GM21381 (cell line): ENCODE data around the gene BARD1.
"Not testable (repeated sequence)": the region's sequence is repeated elsewhere in the genome, so short reads cannot be mapped to it uniquely, and the experiment has no call there.

Source experiments
- ATAC-seq: cut with Tn5 transposase; IDR thresholded peaks from one replicate; pipeline ENCODE4 v1.9.1; 2021; ENCODE audit warnings: mild to moderate bottlenecking, moderate library complexity; ENCODE audit not compliant: unreplicated experiment

The BARD1 gene

DNA sequence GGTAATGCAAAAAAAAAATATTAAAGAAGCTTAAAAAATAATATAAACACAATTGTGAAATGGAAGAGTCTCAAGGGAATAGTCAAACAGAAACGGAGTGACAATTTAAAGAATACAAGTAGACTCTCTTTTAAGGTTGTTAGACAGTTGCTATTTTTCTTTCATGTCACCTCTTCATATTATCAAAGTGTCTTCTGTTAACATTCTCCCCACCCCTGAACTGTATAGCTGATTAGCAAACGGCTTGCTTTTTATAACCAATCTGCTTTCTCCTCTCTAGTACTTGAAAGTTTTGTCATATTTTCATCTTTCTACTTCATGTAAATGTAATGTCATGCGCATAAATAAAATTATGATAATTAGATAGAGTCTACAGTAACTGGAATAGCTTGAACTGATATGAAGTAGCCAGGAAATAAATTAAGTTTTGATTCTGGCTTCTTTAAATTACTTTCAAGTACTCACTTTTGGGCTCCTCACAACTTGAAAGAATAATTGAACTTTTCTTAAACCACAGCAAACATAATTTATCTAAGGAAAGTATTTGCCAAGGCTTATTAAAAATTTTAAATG lies 37.0 kb downstream of the BARD1 start:
- ATAC-seq = no peak

DNA sequence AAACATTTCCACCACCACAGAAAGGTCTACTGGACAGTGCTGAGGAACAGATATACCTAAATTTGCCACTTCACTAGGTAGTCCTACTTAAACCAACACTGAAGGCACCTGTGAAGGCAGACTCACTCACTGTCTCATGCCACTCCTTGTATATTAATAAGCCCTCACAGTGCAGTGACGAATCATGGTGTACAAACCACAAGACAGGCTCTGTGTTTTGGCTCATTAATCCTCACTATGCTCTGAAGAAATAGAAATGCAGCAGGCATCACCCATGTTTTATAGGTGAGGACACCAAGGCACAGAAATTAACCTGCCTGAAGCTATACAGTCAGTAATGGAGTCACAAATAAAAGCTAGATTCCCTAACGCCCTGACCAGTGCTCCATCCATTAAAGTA lies 44.3 kb downstream of the BARD1 start:
- no peak for ATAC-seq

DNA sequence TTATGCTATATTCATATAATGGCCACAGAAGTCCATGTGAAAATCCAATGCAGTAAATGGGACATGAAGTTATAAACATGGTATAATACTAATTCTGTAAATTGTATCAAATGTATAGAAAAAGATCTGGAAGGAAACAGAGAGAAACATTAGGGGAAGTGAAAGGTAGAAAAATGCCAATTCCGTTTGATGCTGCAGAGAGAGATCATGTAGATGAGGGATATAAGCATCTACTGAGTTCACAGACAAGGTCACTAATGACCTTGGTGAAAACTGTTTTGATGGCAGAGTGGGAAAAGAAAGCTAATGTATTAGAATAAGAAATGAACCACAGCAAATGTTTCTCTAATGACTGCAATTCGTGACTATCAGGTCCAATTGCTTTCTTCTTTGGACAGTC lies 56.0 kb downstream of the BARD1 start:
- no peak for ATAC-seq

DNA sequence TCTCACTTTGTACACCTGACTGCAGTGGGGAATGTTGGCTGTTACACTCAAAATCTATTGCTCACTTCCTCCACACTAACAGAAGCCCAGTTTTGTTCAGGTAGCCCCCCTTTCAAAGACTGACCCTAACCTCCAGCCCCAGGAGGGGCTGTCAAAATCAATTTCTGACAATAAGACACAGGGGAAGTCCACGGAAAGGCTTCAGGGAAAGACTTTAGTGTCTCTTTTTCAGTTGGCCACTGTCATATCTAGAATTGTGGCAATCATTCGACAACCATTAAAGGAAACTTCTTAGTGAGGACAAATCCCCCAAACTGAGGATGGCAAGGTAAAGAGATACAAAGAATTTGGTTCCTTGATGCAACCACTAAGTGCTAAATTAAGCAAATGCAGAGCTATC lies 59.0 kb downstream of the BARD1 start:
- peak; percentile 32 for ATAC-seq

DNA sequence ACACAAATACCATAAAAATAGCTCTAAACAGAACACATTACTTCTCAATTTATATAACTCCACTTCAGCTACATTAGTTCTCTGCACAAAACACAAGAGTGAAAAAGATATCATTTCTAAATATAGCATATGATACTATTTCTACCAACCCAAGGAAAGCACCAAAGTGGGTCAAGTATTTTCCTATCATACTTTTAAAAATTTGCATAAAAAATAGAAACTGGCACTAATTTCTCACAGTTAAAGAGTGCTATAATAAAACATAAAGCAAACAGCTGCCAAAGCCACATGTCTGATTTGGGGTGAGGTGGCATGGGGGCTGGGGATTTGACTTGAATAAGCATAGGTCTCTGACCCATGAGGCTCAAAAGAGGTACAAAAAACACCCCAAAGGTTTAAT lies 61.5 kb downstream of the BARD1 start:
- peak; percentile 41 for ATAC-seq

DNA sequence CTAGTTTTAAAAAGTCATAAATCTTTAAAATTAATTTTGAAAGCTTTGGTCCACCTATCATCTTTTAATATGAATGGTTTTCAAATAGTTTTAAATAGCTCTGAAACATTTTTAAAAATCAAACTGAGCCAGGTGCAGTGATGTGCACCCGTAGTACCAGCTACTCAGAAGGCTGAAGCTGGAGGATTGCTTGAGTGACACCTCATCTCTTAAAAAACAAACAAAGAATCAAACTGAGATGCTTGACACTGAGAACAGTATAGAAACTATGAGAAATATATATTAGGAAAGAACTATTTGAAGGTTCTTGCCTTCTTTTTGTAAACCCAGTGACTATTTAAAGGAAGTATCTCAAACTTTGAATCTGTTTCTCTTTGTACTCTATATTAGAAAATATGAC lies 67.4 kb downstream of the BARD1 start:
- ATAC-seq = no peak

DNA sequence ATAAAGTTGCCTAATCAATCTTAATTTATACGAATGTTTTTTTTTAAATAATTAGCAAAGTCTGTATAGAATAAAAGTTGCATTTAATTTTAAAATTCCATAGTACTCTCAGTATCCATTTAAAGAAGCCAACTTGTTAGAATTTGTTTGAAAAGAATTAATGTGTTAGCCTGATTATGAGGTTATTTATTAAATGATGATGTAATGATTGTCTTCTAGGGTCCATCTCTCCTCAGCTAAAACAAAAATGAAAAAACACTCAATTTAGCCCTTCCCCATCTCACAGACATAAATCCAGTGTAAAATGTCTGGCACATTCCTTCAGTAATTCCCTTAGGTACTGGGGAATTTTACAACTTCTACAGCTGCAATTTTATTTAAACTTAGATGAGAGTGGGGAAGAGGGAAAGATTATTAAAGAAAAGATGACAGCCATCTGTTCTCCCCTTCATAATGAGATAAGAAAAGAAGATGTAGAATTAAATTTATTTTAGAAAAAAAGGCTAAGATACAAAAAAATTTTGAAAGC lies 68.6 kb downstream of the BARD1 start:
- no peak for ATAC-seq

DNA sequence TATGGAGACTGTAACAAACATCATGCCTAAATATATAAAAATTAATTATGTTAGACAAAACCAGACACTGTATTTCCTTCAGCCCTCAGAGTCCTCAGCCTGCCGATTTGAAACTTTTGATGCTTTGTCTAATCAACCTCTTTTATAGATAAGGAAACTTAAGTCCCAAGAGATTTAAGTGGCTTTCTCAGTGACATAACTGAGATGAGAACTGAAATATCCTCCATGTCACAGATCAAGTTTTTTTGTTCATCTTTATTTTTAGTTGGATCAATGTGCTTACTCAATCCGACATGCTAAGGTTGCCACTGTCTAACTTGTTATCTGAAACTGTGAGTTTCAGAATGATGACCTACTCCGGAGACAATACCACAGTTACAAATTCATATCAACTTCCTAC lies 72.3 kb downstream of the BARD1 start:
- peak; percentile 97 for ATAC-seq

DNA sequence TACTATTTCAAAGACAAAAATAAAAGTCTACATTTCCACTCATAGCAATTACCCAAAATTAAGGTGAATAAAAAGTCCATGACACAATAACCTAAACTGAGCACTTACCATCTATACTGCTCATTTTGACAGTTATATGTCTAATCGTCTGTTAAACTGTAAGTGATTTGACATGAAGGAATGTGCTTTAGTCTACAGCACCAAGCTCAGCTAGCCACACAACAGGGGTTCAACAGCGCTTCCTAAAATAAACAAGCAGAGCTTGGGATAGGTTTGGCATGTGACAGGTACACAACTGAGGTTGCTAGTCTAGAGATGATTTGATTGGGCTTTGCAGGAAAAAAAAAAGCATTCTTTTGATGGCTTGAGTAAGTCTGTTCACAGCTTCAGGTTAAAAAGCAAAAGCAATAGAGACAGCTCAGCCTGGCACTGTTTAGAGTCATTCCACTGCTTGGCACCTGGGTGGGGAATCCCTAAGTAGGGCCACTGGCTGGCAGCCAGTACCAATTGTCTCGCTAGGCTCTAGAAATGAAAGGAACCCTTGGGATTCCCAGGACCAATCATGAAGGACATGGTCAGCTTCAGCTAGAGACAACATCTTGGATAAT lies 78.6 kb downstream of the BARD1 start:
- no peak for ATAC-seq

DNA sequence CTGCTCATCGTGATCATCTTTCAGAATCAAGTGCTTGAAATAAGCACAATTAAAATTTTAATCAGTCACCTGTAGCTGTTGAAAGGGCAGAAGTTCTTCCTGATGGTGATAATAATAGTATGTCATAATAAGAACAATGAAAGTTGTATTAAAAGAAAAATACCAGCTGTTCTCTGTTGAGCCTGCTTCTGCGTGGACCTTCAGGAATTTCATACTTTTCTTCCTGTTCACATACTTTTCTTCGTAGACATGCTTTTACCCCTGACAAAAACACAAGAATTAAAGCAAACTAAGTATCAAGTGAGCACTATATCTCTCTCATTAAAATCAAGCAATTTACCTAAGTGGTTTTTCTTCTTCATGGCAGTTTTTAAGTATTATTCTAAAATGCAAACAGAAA lies 79.2 kb downstream of the BARD1 start:
- no peak for ATAC-seq

DNA sequence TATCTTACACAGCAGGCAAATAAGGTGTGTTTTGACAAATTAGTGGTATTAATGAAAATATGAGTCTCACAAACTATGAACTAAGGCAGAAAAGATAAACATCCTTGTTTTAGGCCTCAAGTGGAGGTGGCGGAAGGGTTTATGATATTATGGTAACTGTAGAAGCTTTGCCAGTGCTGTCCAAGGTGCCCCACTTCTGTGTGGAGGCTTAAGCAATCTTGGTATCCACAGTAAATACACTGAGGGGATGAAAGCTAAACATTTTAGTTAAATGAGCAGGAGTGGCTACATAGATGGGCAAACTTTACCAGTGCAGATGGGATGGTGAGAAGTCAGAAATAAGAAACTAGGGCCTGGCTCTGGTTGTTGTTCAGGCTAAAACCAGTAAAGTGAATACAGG lies 84.7 kb downstream of the BARD1 start:
- no peak for ATAC-seq

DNA sequence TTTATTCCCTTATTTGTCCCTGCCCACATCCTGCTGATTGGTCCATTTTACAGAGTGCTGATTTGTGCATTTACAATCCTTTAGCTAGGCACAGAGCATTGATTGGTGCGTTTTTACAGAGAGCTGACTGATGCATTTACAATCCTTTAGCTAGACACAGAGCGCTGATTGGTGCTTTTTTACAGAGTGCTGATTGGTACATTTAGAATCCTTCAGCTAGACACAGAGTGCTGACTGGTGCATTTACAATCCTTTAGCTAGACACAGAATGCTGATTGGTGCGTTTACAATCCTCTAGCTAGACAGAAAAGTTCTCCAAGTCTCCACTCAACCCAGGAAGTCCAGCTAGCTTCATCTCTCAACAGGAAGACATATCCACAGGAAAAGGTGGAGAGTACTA lies 91.6 kb downstream of the BARD1 start:
- ATAC-seq = not testable (repeated sequence)

DNA sequence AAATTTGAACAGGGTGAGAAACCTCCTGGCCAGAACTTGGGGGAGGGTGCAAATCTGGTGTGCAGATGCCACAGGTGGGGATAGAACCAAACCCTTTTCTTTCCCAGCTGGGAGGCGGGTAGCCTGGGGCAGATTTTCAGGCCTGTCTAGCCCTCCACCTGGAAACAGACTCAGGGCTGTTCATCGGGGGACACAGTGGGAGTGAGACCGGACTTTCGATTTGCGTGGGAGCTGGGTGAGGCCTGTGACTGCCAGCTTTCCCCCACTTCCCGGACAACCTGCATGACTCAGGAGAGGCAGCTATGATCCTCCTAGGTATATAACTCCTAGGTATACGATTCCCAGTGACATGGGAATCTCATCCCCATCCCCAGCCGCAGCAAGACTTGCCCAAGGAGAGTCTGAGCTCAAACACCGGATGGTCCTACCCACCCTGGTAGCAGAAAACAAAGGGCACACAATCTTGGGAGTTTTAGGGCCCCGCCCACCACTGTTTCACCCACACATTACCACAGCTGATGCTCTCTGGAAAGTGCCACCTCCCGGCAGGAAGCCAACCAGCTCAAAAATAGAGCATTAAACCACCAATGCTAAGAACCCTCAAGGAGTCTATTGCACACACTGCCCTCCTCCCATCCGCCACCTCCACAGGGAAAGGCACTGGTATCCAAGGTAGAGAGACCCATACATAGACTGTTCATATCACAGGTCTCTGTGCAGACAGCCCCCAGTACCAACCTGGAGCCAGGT lies 92.5 kb downstream of the BARD1 start:
- ATAC-seq = no peak

DNA sequence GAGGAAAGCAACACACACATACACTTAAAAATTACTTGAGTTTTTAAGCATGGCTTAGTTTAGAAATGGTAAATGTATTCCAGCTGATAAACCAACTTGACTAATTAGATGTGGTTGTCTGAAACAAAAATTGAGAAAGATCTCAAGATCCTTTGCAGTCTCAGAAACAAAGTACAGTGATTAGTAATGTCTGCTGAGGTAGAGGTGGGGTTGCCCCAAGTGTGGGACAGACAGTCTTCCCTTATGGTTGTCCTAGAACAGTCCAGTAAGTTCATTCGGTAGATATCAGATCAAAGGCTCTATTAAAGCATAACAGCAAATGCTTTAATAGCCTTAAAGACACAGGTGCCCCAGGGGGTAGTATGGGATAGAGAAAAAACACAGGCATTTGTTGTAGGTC lies 94.5 kb downstream of the BARD1 start:
- no peak for ATAC-seq

DNA sequence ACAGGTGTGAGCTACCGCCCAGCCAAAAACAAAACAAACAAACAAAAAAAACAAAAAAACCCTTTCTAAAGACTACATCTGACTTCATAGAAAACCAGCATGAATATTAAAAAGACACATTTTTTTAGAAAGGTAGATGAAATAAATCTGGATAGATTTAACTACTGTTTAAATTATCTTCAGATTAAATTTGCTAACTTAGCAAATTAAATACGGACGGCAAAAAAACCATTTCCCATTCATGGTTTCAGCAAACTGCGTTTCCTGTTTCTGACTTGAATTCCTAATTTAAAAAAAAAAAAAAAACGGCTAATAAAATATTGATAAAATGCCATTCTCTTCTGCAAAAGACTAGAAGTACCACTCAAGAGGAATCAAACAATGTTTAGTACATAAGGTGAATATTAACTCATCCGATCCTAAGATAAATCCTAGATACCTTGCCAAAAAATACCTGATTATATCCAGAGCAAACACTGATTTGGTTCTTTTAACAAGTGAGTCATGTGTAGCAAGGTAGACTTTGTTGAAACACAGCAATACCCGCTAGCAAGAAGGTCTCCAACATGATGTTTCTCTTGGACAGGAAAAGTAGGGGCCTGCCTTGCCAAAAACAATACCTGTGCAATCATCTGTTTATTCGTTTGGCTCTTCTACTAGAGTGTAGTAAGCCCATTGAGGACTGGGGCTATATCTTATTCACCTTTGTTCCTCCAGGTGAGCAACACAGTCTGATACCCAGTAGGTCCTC lies 96.2 kb downstream of the BARD1 start:
- no peak for ATAC-seq

DNA sequence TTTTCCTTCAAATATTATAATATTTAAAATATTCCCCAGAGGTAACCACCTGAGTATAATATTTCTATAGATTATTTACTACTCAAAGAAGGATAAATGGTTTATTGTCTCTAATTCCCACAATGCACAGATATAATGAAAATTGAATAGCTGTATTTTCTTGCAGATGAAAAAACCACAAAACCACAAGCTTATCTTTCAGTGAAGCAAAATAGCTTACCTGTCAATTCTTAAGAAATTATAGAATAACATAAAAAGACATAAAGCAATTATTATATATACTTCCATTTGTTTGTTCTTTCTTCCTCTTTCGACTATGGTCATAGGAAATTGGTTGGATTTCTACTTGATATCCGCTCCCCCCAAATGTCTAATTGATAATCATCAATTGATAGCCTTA lies 98.8 kb downstream of the BARD1 start:
- ATAC-seq = no peak

DNA sequence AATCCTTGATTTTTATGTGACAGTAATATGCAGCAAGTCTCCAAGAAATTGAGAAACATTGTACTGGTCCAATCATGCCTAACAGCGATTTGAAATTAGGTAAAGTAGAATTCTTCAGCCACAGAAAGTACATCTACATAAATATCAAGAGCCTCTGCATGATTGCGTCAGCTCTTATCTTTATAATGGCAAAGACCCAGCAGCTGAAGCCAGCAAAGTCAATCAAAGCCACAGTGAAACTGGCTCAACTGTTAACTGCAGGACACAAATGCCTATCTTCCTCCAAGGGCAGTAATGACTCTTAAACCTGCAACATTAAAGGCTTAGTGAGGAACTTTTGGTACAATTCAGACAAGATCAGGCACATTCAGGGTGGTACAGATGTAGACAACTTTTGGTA lies 102.5 kb downstream of the BARD1 start:
- ATAC-seq = no peak

DNA sequence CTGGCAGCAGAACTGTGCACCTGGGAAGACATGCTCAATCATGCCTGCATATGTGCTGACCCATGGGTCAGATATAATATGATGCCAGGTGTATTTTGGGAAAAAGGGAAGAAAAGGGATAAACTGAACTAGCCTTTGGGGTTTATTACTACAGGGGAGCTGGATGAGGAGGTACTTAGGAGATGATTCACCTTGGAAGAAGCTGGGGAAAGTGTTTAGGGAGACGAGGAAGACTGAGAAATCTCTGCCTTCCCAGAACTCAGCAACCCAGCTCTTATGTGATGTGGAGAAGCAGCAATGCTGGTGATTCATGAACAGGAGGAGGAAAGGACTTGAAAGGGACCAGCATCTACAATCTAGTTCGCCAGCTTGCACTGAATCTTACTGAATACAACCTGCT lies 110.2 kb downstream of the BARD1 start:
- ATAC-seq = no peak

DNA sequence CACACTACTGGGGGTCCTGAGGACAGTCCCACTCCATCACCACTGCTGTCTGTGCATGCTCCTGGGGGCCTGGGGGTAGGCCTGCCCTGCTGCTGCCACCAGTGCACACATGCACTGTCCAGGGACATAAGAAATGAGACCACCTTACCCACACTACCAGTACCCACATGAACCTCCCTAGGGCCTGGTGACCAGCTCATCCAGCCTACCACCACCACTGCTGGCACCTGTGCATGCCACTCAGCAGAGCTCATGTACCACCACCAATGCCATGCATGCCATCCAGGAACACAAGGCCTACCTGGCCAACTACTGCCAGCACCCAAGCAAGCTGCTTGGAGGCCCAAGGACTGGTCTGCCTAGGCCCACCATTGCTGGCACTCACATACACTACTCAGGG lies 112.8 kb downstream of the BARD1 start:
- ATAC-seq = no peak

DNA sequence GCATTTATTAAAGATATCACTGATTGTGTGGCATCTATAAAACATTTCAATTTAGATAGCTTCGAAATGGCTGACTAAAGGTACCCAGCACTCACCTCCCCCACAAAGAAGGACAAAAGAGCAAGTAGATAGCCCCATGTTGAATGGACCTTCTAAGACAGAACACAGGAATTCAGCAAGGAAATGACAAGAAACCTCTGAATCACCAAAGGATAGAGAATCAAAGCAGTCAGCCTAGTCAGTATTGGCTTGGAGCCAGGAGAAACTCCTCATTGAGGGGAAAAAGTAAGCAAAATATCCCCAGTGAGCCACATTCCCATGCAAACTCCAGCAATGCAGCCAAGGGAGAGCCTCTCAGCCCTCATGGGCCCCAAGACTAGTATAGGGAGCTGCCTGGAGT lies 113.7 kb downstream of the BARD1 start:
- ATAC-seq = no peak

DNA sequence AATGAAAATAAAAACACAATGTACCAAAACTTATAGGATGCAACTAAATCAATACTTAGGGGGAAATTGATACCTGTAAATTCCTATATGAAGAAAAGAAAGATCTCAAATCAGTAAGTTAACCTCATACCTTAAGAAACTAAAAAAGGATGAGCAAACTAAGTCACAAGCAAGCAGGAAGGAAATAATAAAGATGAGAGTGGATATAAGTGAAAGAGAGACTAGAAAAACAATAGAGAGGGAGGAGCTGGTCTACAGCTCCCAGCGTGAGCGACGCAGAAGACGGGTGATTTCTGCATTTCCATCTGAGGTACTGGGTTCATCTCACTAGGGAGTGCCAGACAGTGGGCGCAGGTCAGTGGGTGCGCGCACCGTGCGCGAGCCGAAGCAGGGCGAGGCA lies 125.9 kb downstream of the BARD1 start:
- peak; percentile 57 for ATAC-seq

DNA sequence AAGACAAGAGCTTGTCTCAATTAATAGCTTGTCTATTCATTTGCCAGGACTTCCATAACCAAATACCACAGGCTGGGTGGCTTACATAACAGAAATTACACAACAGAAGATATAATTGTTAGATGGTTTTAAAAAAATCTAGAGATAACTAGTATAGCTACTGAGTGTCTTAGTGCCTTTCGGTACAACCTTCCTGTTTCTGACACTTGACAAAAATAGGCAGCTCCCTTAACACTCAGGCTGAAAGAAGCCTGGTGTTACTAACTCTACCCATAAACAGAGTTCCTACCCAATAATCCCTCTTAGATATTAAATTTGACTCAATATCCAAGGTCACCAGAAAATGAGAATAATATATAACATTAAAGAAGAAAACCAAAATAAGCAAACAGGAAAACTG lies 129.7 kb downstream of the BARD1 start:
- peak; percentile 37 for ATAC-seq
